H1 (cell line): Measurements from ENCODE around the gene FKBP10. TPM values are rescaled to one million over a fixed set of nuclear protein-coding genes. Genes with fewer than 3 reads are reported as not detected.

Experiments used
- CHD1 ChIP-seq: IDR thresholded peaks from 2 replicates; pipeline ENCODE4 v1.6.1; 2012; ENCODE audit warnings: low read depth, low read length, improper control_type of control experiment
- CHD2 ChIP-seq: IDR thresholded peaks from 2 replicates; pipeline ENCODE4 v1.6.1; 2012; ENCODE audit warnings: low read length, improper control_type of control experiment
- GTF2F1 ChIP-seq: IDR thresholded peaks from 2 replicates; pipeline ENCODE4 v1.6.1; 2012; ENCODE audit warnings: low read depth, low read length, improper control_type of control experiment, borderline replicate concordance
- RXRA ChIP-seq: IDR thresholded peaks from 2 replicates; pipeline ENCODE4 v1.6.1; 2011; ENCODE audit warnings: low read depth, mild to moderate bottlenecking, low read length, moderate library complexity; ENCODE audit not compliant: insufficient read depth
- polyA plus RNA-seq, 7 experiments: library from polyadenylated mRNA; depleted of rRNA in 3 of 7; stranded (reverse) in 5 of 7; unstranded in 2 of 7; fragments of >200 nt in 5 of 7; fragments of 200-250 nt in 2 of 7; gene quantifications; 1 replicate in 5 of 7; 2 replicates in 1 of 7; 4 replicates in 1 of 7; pipeline versions ENCODE4 v1.2.1 to v1.2.3, GENCODE V29; 2011 to 2013; ENCODE audit warnings: missing spikeins in 2 of 7, mixed read lengths in 2 of 7
- total RNA-seq: library from RNA; stranded (reverse); fragmentation: NEBNext Ultra II Directional; extraction: Animal tissue kit (Norgen Biotek cat#: 25700); gene quantifications from 2 replicates; pipeline ENCODE4 v1.2.1, GENCODE V29; 2021
- TF ChIP-seq, protein P1 (sequence below): fragments of 300-600 bp; sonication (generic); IDR thresholded peaks from 2 replicates; pipeline ENCODE4 v1.7.1; 2012; ENCODE audit warnings: low read length, moderate library complexity, mild to moderate bottlenecking, inconsistent platforms; ENCODE audit not compliant: insufficient replicate concordance

FKBP10 gene
- total and polyA plus RNA-seq, 2 of the 8 experiments (the other 6 are each of a cell fraction or from before 2014, with no cell fraction given): 173 to 283 TPM

DNA sequence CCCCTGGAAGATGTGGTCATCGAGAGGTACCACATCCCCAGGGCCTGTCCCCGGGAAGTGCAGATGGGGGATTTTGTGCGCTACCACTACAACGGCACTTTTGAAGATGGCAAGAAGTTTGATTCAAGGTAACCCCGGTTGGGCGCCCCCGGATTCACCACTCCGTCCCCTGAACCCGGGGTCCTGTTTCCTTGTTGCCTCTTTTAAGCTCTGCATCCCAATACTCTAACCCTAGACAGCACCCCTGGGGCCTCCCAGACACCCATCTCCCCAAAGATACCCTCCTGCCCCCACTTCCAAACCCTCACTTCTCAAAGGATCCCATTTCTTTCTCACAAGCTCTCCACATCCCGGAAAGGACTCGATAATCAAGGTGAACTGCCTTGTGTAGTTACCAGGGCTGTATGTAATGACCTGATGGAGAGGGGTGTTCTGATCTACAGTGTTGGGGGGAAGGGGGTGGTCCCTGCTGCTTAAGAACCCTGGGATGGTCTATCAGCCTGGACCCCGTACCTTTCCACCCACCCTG lies 412 bp downstream of the FKBP10 start (continued):
- TF ChIP-seq, protein P1, sequence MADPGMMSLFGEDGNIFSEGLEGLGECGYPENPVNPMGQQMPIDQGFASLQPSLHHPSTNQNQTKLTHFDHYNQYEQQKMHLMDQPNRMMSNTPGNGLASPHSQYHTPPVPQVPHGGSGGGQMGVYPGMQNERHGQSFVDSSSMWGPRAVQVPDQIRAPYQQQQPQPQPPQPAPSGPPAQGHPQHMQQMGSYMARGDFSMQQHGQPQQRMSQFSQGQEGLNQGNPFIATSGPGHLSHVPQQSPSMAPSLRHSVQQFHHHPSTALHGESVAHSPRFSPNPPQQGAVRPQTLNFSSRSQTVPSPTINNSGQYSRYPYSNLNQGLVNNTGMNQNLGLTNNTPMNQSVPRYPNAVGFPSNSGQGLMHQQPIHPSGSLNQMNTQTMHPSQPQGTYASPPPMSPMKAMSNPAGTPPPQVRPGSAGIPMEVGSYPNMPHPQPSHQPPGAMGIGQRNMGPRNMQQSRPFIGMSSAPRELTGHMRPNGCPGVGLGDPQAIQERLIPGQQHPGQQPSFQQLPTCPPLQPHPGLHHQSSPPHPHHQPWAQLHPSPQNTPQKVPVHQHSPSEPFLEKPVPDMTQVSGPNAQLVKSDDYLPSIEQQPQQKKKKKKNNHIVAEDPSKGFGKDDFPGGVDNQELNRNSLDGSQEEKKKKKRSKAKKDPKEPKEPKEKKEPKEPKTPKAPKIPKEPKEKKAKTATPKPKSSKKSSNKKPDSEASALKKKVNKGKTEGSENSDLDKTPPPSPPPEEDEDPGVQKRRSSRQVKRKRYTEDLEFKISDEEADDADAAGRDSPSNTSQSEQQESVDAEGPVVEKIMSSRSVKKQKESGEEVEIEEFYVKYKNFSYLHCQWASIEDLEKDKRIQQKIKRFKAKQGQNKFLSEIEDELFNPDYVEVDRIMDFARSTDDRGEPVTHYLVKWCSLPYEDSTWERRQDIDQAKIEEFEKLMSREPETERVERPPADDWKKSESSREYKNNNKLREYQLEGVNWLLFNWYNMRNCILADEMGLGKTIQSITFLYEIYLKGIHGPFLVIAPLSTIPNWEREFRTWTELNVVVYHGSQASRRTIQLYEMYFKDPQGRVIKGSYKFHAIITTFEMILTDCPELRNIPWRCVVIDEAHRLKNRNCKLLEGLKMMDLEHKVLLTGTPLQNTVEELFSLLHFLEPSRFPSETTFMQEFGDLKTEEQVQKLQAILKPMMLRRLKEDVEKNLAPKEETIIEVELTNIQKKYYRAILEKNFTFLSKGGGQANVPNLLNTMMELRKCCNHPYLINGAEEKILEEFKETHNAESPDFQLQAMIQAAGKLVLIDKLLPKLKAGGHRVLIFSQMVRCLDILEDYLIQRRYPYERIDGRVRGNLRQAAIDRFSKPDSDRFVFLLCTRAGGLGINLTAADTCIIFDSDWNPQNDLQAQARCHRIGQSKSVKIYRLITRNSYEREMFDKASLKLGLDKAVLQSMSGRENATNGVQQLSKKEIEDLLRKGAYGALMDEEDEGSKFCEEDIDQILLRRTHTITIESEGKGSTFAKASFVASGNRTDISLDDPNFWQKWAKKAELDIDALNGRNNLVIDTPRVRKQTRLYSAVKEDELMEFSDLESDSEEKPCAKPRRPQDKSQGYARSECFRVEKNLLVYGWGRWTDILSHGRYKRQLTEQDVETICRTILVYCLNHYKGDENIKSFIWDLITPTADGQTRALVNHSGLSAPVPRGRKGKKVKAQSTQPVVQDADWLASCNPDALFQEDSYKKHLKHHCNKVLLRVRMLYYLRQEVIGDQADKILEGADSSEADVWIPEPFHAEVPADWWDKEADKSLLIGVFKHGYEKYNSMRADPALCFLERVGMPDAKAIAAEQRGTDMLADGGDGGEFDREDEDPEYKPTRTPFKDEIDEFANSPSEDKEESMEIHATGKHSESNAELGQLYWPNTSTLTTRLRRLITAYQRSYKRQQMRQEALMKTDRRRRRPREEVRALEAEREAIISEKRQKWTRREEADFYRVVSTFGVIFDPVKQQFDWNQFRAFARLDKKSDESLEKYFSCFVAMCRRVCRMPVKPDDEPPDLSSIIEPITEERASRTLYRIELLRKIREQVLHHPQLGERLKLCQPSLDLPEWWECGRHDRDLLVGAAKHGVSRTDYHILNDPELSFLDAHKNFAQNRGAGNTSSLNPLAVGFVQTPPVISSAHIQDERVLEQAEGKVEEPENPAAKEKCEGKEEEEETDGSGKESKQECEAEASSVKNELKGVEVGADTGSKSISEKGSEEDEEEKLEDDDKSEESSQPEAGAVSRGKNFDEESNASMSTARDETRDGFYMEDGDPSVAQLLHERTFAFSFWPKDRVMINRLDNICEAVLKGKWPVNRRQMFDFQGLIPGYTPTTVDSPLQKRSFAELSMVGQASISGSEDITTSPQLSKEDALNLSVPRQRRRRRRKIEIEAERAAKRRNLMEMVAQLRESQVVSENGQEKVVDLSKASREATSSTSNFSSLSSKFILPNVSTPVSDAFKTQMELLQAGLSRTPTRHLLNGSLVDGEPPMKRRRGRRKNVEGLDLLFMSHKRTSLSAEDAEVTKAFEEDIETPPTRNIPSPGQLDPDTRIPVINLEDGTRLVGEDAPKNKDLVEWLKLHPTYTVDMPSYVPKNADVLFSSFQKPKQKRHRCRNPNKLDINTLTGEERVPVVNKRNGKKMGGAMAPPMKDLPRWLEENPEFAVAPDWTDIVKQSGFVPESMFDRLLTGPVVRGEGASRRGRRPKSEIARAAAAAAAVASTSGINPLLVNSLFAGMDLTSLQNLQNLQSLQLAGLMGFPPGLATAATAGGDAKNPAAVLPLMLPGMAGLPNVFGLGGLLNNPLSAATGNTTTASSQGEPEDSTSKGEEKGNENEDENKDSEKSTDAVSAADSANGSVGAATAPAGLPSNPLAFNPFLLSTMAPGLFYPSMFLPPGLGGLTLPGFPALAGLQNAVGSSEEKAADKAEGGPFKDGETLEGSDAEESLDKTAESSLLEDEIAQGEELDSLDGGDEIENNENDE: no peak
- no peak for TF ChIP-seq CHD1
- no peak for TF ChIP-seq RXRA
- TF ChIP-seq CHD2: no peak
- TF ChIP-seq GTF2F1: no peak
